A549 (cell line): ENCODE results near the gene ANKRD33B.

Experiments used
- CBX2 ChIP-seq: fragments of 200-600 bp; sonication (generic); IDR thresholded peaks from 2 replicates; pipeline ENCODE4 v1.6.1; 2016; ENCODE audit warnings: low read depth, mild to moderate bottlenecking, borderline replicate concordance
- ESRRA ChIP-seq: fragments of 150-350 bp; IDR thresholded peaks from 2 replicates; pipeline ENCODE4 v1.6.1; 2014; ENCODE audit warnings: mild to moderate bottlenecking, low read length, borderline replicate concordance
- POLR2A ChIP-seq: IDR thresholded peaks from 2 replicates; pipeline ENCODE4 v1.6.1; 2012; ENCODE audit warnings: mild to moderate bottlenecking, low read length
- TF ChIP-seq, protein P1 (sequence below): fragments of >200 bp; sonication (Bioruptor Twin); formaldehyde crosslinking; IDR thresholded peaks from 3 replicates; pipeline ENCODE4 v1.5.1; 2016

DNA sequence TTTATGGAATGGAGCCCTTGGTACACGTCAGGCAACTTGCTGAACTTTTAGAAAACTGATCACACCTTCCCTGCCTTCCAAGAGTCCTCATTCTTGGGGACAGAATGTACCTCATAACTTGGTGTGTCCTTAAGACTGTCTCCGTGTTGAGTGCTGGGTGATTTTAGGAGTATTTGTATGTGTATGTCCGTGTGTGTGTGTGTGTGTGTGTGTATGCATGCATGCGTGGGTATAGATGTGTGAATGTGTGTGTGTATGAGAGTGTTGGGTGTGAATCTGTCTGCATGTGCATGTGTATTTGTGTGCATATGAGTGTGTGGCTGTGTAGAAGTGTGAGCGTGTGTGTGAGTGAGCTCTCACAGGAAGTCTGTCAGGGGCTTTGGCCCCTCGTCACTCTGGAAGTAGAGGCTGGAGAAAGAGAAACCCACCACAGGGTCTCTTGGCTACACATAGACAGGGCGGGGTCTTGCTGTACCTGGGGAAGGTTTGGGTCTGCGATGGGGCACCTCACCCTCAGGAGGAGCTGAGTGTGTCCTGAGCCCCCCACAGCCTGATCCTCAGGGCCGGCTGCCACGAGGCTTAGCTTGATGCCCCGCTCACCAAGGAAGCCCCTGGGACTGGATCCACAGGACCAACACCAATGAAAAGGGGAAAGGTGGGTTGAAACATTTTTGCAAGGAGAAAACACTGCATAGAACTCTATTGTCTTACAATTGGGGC is 33.1 kb upstream of the ANKRD33B start:
- TF ChIP-seq POLR2A (no peak), CBX2 (no peak), ESRRA (no peak)
- TF ChIP-seq, protein P1, sequence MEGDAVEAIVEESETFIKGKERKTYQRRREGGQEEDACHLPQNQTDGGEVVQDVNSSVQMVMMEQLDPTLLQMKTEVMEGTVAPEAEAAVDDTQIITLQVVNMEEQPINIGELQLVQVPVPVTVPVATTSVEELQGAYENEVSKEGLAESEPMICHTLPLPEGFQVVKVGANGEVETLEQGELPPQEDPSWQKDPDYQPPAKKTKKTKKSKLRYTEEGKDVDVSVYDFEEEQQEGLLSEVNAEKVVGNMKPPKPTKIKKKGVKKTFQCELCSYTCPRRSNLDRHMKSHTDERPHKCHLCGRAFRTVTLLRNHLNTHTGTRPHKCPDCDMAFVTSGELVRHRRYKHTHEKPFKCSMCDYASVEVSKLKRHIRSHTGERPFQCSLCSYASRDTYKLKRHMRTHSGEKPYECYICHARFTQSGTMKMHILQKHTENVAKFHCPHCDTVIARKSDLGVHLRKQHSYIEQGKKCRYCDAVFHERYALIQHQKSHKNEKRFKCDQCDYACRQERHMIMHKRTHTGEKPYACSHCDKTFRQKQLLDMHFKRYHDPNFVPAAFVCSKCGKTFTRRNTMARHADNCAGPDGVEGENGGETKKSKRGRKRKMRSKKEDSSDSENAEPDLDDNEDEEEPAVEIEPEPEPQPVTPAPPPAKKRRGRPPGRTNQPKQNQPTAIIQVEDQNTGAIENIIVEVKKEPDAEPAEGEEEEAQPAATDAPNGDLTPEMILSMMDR: no peak
